NT2/D1 (cell line): ENCODE results near the gene STPG4.

Experiments
- DNase-seq: peaks from one replicate; pipeline ENCODE4 v3.0.0-alpha.2; 2011; ENCODE audit warnings: low read depth, low spot score
- H3K27me3 ChIP-seq: 2 replicates; pipeline ENCODE4 v1.6.0; 2011; ENCODE audit warnings: mild to moderate bottlenecking; ENCODE audit not compliant: insufficient read length, insufficient read depth
- H3K36me3 ChIP-seq: 2 replicates; pipeline ENCODE4 v1.6.1; 2011; ENCODE audit warnings: mild to moderate bottlenecking, low read length, mixed read lengths; ENCODE audit not compliant: insufficient read depth, insufficient read length
- H3K4me1 ChIP-seq: 2 replicates; pipeline ENCODE4 v1.5.1; 2011; ENCODE audit not compliant: insufficient read depth, insufficient read length
- H3K4me3 ChIP-seq: 2 replicates; pipeline ENCODE4 v1.5.1; 2011; ENCODE audit warnings: low read depth; ENCODE audit not compliant: insufficient read length
- H3K9ac ChIP-seq: 2 replicates; pipeline ENCODE4 v1.6.0; 2011; ENCODE audit warnings: low read depth; ENCODE audit not compliant: insufficient read length
- H3K9me3 ChIP-seq: 2 replicates; pipeline ENCODE4 v1.5.1; 2011; ENCODE audit warnings: mild to moderate bottlenecking, low read length; ENCODE audit not compliant: insufficient read depth
- SUZ12 ChIP-seq: IDR thresholded peaks from 2 replicates; pipeline ENCODE4 v1.6.1; 2011; ENCODE audit not compliant: insufficient read length, insufficient read depth; ENCODE audit errors: extremely low read depth
- YY1 ChIP-seq: IDR thresholded peaks from 2 replicates; pipeline ENCODE4 v1.6.1; 2011; ENCODE audit not compliant: insufficient read length, insufficient read depth
- ZNF274 ChIP-seq: IDR thresholded peaks from 2 replicates; pipeline ENCODE4 v1.6.1; 2011; ENCODE audit warnings: mild to moderate bottlenecking, low read depth, low read length

STPG4 gene

GRCh38 chr2:47145466-47145865, 9.6 kb downstream of the STPG4 start:
- TF ChIP-seq SUZ12 = no peak
- DNase-seq = no peak
- Histone ChIP-seq H3K9ac (no peak overlapping the region), H3K36me3 (peaks cover 7% of the 10 kb centered on the region), H3K4me3 (no peak overlapping the region), H3K4me1 (no peaks in the 10 kb centered on the region), H3K9me3 (no peaks in the 10 kb centered on the region), H3K27me3 (no peaks in the 10 kb centered on the region)

GRCh38 chr2:47141520-47141919, 13.6 kb downstream of the STPG4 start:
- Histone ChIP-seq H3K36me3 (no peaks in the 10 kb centered on the region), H3K27me3 (no peaks in the 10 kb centered on the region), H3K9ac (no peak overlapping the region), H3K4me3 (no peak overlapping the region), H3K4me1 (no peaks in the 10 kb centered on the region), H3K9me3 (no peaks in the 10 kb centered on the region)
- TF ChIP-seq ZNF274 (no peak), YY1 (no peak), SUZ12 (no peak)
- no peak for DNase-seq

GRCh38 chr2:47134386-47135090, 20.6 kb downstream of the STPG4 start:
- TF ChIP-seq ZNF274 = no peak
- no peak for TF ChIP-seq SUZ12
- no peak for TF ChIP-seq YY1
- DNase-seq = no peak

GRCh38 chr2:47133046-47133445, 22.1 kb downstream of the STPG4 start:
- no peaks in the 10 kb centered on the region for H3K9me3 ChIP-seq
- no peak for TF ChIP-seq ZNF274
- no peak for TF ChIP-seq YY1
- no peak for TF ChIP-seq SUZ12
- no peak for DNase-seq
- no peak overlapping the region for H3K4me3 ChIP-seq
- peaks cover 2% of the 10 kb centered on the region for H3K4me1 ChIP-seq
- no peaks in the 10 kb centered on the region for H3K27me3 ChIP-seq
- no peak overlapping the region for H3K9ac ChIP-seq
- no peaks in the 10 kb centered on the region for H3K36me3 ChIP-seq

More at GRCh38 chr2:47134386-47135090, 20.6 kb downstream of the STPG4 start:
- H3K4me3 ChIP-seq = no peak overlapping the region
- H3K27me3 ChIP-seq = no peaks in the 10 kb centered on the region
- no peak overlapping the region for H3K9ac ChIP-seq
- H3K4me1 ChIP-seq = no peaks in the 10 kb centered on the region
- no peaks in the 10 kb centered on the region for H3K9me3 ChIP-seq
- H3K36me3 ChIP-seq = no peaks in the 10 kb centered on the region

GRCh38 chr2:47129191-47129706, 25.9 kb downstream of the STPG4 start:
- H3K9me3 ChIP-seq = no peaks in the 10 kb centered on the region
- no peak overlapping the region for H3K9ac ChIP-seq
- no peak for DNase-seq
- no peaks in the 10 kb centered on the region for H3K27me3 ChIP-seq
- H3K36me3 ChIP-seq = no peaks in the 10 kb centered on the region
- no peak overlapping the region for H3K4me3 ChIP-seq
- TF ChIP-seq ZNF274 = no peak
- H3K4me1 ChIP-seq = peaks cover 2% of the 10 kb centered on the region

GRCh38 chr2:47128705-47129104, 26.4 kb downstream of the STPG4 start:
- H3K9me3 ChIP-seq = no peaks in the 10 kb centered on the region
- no peak for DNase-seq
- no peaks in the 10 kb centered on the region for H3K27me3 ChIP-seq
- no peaks in the 10 kb centered on the region for H3K36me3 ChIP-seq
- no peak overlapping the region for H3K9ac ChIP-seq
- peaks cover 2% of the 10 kb centered on the region for H3K4me1 ChIP-seq
- no peak overlapping the region for H3K4me3 ChIP-seq
- TF ChIP-seq YY1 = no peak

- no peaks in the 10 kb centered on the region for H3K27me3 ChIP-seq
- no peak overlapping the region for H3K9ac ChIP-seq
- DNase-seq = no peak
- no peak for TF ChIP-seq SUZ12
- no peak for TF ChIP-seq ZNF274
- no peak for TF ChIP-seq YY1
- peaks cover 2% of the 10 kb centered on the region for H3K4me1 ChIP-seq
- no peak overlapping the region for H3K4me3 ChIP-seq
- no peaks in the 10 kb centered on the region for H3K9me3 ChIP-seq
- no peaks in the 10 kb centered on the region for H3K36me3 ChIP-seq
These were observed 27.1 kb downstream of the STPG4 start for GRCh38 chr2:47127862-47128543.
